Fibroblast of the aortic adventitia (primary cell): ENCODE measurements around the gene KIF1B. TPM values are rescaled to one million over a fixed set of nuclear protein-coding genes. Genes with fewer than 3 reads are reported as not detected.
"Not testable (repeated sequence)": the region's sequence is repeated elsewhere in the genome, so short reads cannot be mapped to it uniquely, and the experiment has no call there.

Experiments
- DNase-seq: peaks from one replicate; pipeline ENCODE4 v3.0.0-alpha.2; 2010; ENCODE audit warnings: low read depth
- H3K4me3 ChIP-seq: 2 replicates; pipeline ENCODE4 v1.5.1; 2011; ENCODE audit warnings: low read depth, mild to moderate bottlenecking, control low read depth, low read length, moderate library complexity
- CTCF ChIP-seq: IDR thresholded peaks from 2 replicates; pipeline ENCODE4 v1.5.1; 2011; ENCODE audit warnings: mild to moderate bottlenecking, low read length, control low read depth, inconsistent platforms; ENCODE audit not compliant: insufficient read depth
- total RNA-seq: library from RNA; depleted of rRNA; stranded (reverse); fragments of >200 nt; gene quantifications from 2 replicates; pipeline ENCODE4 v1.2.3, GENCODE V29; 2012; ENCODE audit warnings: low replicate concordance

Gene KIF1B
- total RNA-seq, 1 donor: 34.8 TPM

- no peak for DNase-seq
- TF ChIP-seq CTCF: no peak
Measured at GRCh38 chr1:10400013-10400412, 189.6 kb downstream of the KIF1B start.

DNA sequence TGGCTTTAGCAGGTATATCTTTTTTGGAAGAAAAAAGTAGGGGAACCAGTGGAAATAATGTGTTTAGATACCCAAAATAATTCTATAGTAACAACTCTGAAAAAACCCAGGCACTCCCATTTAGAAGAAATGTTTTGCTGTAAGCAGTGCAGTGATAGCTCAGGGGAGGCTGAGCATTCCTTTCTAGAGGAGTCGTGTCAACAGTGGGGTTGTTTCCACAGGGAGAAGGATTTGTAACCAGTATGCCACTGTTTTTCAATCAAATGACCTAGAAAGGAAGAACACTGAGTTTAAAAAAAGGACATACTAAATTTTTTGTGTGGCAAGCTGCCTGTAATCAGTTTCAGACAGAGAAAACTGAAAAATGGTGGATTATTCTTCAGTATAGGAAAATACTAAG is 190.9 kb downstream of the KIF1B start:
- no peak for TF ChIP-seq CTCF
- DNase-seq: peak; percentile 48
- peak overlapping the region; percentile 88 for H3K4me3 ChIP-seq

More at GRCh38 chr1:10400013-10400412, 189.6 kb downstream of the KIF1B start:
- H3K4me3 ChIP-seq: peak overlapping the region; percentile 88

GRCh38 chr1:10402729-10403274 is 192.4 kb downstream of the KIF1B start:
- no peak for DNase-seq
- H3K4me3 ChIP-seq: no peak overlapping the region
- no peak for TF ChIP-seq CTCF

GRCh38 chr1:10407201-10407600 is 196.8 kb downstream of the KIF1B start:
- TF ChIP-seq CTCF: no peak
- DNase-seq: no peak
- H3K4me3 ChIP-seq: no peak overlapping the region

- H3K4me3 ChIP-seq: no peak overlapping the region
- TF ChIP-seq CTCF: no peak
- peak; percentile 86 for DNase-seq
Measured at GRCh38 chr1:10415211-10415930, 205.0 kb downstream of the KIF1B start.

DNA sequence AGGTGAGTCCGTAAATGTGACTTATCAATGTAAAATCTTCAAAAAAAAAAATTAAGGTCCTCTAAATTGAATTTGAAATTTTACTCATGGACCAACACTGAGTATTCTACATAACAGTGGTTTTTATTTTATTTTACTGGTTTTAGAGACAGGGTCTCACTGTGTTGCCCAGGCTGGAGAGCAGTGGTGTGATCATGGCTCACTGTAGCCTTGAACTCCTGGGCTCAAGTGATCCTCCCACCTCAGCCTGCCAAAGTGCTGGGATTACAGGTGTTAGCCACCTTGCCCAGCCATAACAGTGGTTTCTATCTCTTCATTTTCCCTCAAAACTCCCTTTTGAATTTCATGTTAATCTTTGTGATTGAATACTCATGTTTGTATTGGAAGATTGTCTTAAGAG is 205.6 kb downstream of the KIF1B start:
- not testable (repeated sequence) for DNase-seq, H3K4me3 ChIP-seq

DNA sequence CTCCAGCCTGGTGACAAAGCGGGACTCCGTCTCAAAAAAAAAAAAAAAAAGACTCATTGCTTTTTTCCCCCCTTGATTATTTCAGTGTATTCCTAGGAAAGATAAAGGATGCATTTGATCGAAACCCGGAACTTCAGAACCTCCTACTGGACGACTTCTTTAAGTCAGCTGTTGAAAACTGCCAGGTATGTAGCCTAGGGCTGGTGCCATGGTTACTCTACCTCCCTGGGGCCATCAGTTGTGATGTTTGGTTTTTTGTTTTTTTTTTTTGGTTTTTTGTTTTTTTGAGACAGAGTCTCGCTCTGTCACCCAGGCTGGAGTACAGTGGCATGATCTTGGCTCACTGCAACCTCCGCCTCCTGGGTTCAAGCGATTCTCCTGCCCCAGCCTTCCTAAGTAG is 208.4 kb downstream of the KIF1B start:
- not testable (repeated sequence) for H3K4me3 ChIP-seq, DNase-seq

DNA sequence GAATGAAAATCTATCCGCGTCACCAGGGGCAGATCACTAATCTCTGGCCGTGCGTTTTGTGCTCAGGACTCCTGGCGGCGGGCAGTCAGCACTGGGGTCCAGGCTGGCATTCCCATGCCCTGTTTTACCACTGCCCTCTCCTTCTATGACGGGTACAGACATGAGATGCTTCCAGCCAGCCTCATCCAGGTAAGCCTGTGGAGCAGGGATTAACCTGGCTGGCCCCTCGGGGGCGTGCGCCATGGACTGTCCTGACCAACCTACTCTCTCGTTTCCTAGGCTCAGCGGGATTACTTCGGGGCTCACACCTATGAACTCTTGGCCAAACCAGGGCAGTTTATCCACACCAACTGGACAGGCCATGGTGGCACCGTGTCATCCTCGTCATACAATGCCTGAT is 209.0 kb downstream of the KIF1B start:
- DNase-seq: no peak
- TF ChIP-seq CTCF: no peak

More for the DNA sequence above, 209.0 kb downstream of the KIF1B start:
- no peak overlapping the region for H3K4me3 ChIP-seq
